ENCODE results near the gene PIM3. TPM values are rescaled to one million over a fixed set of nuclear protein-coding genes. Genes with fewer than 3 reads are reported as not detected.

Gene PIM3
- total and polyA plus RNA-seq, 4 experiments from 2014 or later: 48.1 to 62.3 (median 54.2) TPM

GRCh38 chr22:50008151-50009040, 47.8 kb downstream of the PIM3 start:
- Histone ChIP-seq H3K27ac (ENCODE audit: low read depth, low read length) (no peak overlapping the region), H3K36me3 (ENCODE audit: insufficient read depth, low read length) (no peaks in the 10 kb centered on the region), H3K4me1 (ENCODE audit: insufficient read depth, low read length) (peaks cover 23% of the 10 kb centered on the region), H3K27me3 (ENCODE audit: insufficient read depth, low read length) (no peaks in the 10 kb centered on the region), H3K4me3 (ENCODE audit: low read length in 2 of 2) (no peak overlapping the region), H3K9me3 (ENCODE audit: control insufficient read depth in 1 of 2, low read length in 2 of 2) (no peaks in the 10 kb centered on the region)
- peaks cover 1 to 10% of the 10 kb centered on the region in 2 donors for H3K27me3 Mint-ChIP-seq
- intact Hi-C loops (cut with micrococcal nuclease): no loop called here
- peak in 1 of 5 donors; percentile 34 for DNase-seq
- peak overlapping the region in 2 of 8 donors; percentile 39 to 46 for H3K4me3 Mint-ChIP-seq
- peak overlapping the region in 2 of 7 donors; percentile 25 to 59 for H3K27ac Mint-ChIP-seq
- ChIA-PET CTCF (ENCODE audit: partially characterized antibody) (no interaction called here), POLR2A (ENCODE audit: partially characterized antibody) (no interaction called here)
- peaks cover 5 to 23% (median 13%) of the 10 kb centered on the region in 4 donors for H3K4me1 Mint-ChIP-seq
- H3K9me3 Mint-ChIP-seq: no peaks in the 10 kb centered on the region
- H3K36me3 Mint-ChIP-seq: no peaks in the 10 kb centered on the region

- Histone ChIP-seq H3K9me3 (ENCODE audit: control insufficient read depth in 1 of 2, low read length in 2 of 2) (no peaks in the 10 kb centered on the region), H3K27me3 (ENCODE audit: insufficient read depth, low read length) (no peaks in the 10 kb centered on the region), H3K27ac (ENCODE audit: low read depth, low read length) (no peak overlapping the region), H3K4me3 (ENCODE audit: low read length in 2 of 2) (no peak overlapping the region), H3K4me1 (ENCODE audit: insufficient read depth, low read length) (peaks cover 28% of the 10 kb centered on the region), H3K36me3 (ENCODE audit: insufficient read depth, low read length) (no peaks in the 10 kb centered on the region)
- H3K27me3 Mint-ChIP-seq: peaks cover 1 to 8% of the 10 kb centered on the region in 2 donors
- intact Hi-C loops (cut with micrococcal nuclease): no loop called here
- DNase-seq: no peak
- H3K36me3 Mint-ChIP-seq: no peaks in the 10 kb centered on the region
- ChIA-PET POLR2A (ENCODE audit: partially characterized antibody) (no interaction called here), CTCF (ENCODE audit: partially characterized antibody) (no interaction called here)
- H3K27ac Mint-ChIP-seq: peak overlapping the region in 1 of 7 donors; percentile 59
- H3K9me3 Mint-ChIP-seq: no peaks in the 10 kb centered on the region
- H3K4me1 Mint-ChIP-seq: peaks cover 5 to 28% (median 16%) of the 10 kb centered on the region in 4 donors
- peak overlapping the region in 1 of 8 donors; percentile 46 for H3K4me3 Mint-ChIP-seq
Measured at GRCh38 chr22:50009251-50009650, 48.7 kb downstream of the PIM3 start.

GRCh38 chr22:50009765-50010675, 49.4 kb downstream of the PIM3 start:
- H3K27ac ChIP-seq (ENCODE audit: low read depth, low read length): no peak overlapping the region
- ChIA-PET CTCF (ENCODE audit: partially characterized antibody) (no interaction called here), POLR2A (ENCODE audit: partially characterized antibody) (no interaction called here)
- intact Hi-C loops (cut with micrococcal nuclease): loop anchor here (10.0 kb wide), 1 partner anchor 185 kb away; the partner anchor contains the start of gene BRD1
- Mint-ChIP-seq H3K36me3 (no peaks in the 10 kb centered on the region), H3K4me3 (peak overlapping the region in 5 of 8 donors; percentile 13 to 64 (median 55)), H3K4me1 (peaks cover 5 to 28% (median 16%) of the 10 kb centered on the region in 4 donors), H3K9me3 (no peaks in the 10 kb centered on the region), H3K27me3 (peaks cover 1 to 8% of the 10 kb centered on the region in 2 donors), H3K27ac (peak overlapping the region in 2 of 7 donors; percentile 51 to 53)
- H3K9me3 ChIP-seq (ENCODE audit: control insufficient read depth in 1 of 2, low read length in 2 of 2): no peaks in the 10 kb centered on the region
- no peaks in the 10 kb centered on the region for H3K27me3 ChIP-seq (ENCODE audit: insufficient read depth, low read length)
- peaks cover 36% of the 10 kb centered on the region for H3K4me1 ChIP-seq (ENCODE audit: insufficient read depth, low read length)
- DNase-seq: peak in 1 of 5 donors; percentile 33
- no peak overlapping the region for H3K4me3 ChIP-seq (ENCODE audit: low read length in 2 of 2)
- no peaks in the 10 kb centered on the region for H3K36me3 ChIP-seq (ENCODE audit: insufficient read depth, low read length)

GRCh38 chr22:50010676-50011446, 50.3 kb downstream of the PIM3 start:
- ChIA-PET POLR2A (ENCODE audit: partially characterized antibody) (no interaction called here), CTCF (ENCODE audit: partially characterized antibody) (no interaction called here)
- Histone ChIP-seq H3K27ac (ENCODE audit: low read depth, low read length) (peak overlapping the region; percentile 61), H3K4me1 (ENCODE audit: insufficient read depth, low read length) (peaks cover 40% of the 10 kb centered on the region), H3K36me3 (ENCODE audit: insufficient read depth, low read length) (no peaks in the 10 kb centered on the region), H3K9me3 (ENCODE audit: control insufficient read depth in 1 of 2, low read length in 2 of 2) (no peaks in the 10 kb centered on the region), H3K27me3 (ENCODE audit: insufficient read depth, low read length) (no peaks in the 10 kb centered on the region), H3K4me3 (ENCODE audit: low read length in 2 of 2) (no peak overlapping the region)
- Mint-ChIP-seq H3K27me3 (peaks cover 1 to 8% of the 10 kb centered on the region in 2 donors), H3K27ac (peak overlapping the region in 4 of 7 donors; percentile 46 to 77 (median 72)), H3K9me3 (no peaks in the 10 kb centered on the region), H3K36me3 (no peaks in the 10 kb centered on the region), H3K4me3 (peak overlapping the region in 7 of 8 donors; percentile 21 to 79 (median 56)), H3K4me1 (peaks cover 5 to 28% (median 16%) of the 10 kb centered on the region in 4 donors)
- DNase-seq: peak; percentile 52 to 84 (median 64)
- intact Hi-C loops (cut with micrococcal nuclease): loop anchor here (10.0 kb wide), 1 partner anchor 186 kb away; the partner anchor contains the start of gene BRD1

- intact Hi-C loops (cut with micrococcal nuclease): loop anchor here (10.0 kb wide), 1 partner anchor 187 kb away; the partner anchor contains the start of gene BRD1
- Histone ChIP-seq H3K27me3 (ENCODE audit: insufficient read depth, low read length) (no peaks in the 10 kb centered on the region), H3K27ac (ENCODE audit: low read depth, low read length) (peak overlapping the region; percentile 61), H3K4me3 (ENCODE audit: low read length in 2 of 2) (no peak overlapping the region), H3K4me1 (ENCODE audit: insufficient read depth, low read length) (peaks cover 48% of the 10 kb centered on the region), H3K9me3 (ENCODE audit: control insufficient read depth in 1 of 2, low read length in 2 of 2) (no peaks in the 10 kb centered on the region), H3K36me3 (ENCODE audit: insufficient read depth, low read length) (no peaks in the 10 kb centered on the region)
- ChIA-PET POLR2A (ENCODE audit: partially characterized antibody) (no interaction called here), CTCF (ENCODE audit: partially characterized antibody) (interaction anchor here (1.4 kb wide), 1 partner anchor 19 kb away, joined by 5 read pairs; no protein-coding TSS in a partner anchor)
- Mint-ChIP-seq H3K27me3 (peaks cover 1 to 8% of the 10 kb centered on the region in 2 donors), H3K4me1 (peaks cover 5 to 28% (median 17%) of the 10 kb centered on the region in 4 donors), H3K4me3 (peak overlapping the region in 7 of 8 donors; percentile 41 to 79 (median 56)), H3K9me3 (no peaks in the 10 kb centered on the region), H3K36me3 (no peaks in the 10 kb centered on the region), H3K27ac (peak overlapping the region in 6 of 7 donors; percentile 12 to 77 (median 64))
- DNase-seq: peak in 1 of 5 donors; percentile 54
Measured at GRCh38 chr22:50011447-50012210, 51.1 kb downstream of the PIM3 start.
